A549 (cell line): ENCODE measurements around the gene DUSP1. TPM values are rescaled to one million over a fixed set of nuclear protein-coding genes. Genes with fewer than 3 reads are reported as not detected.

Experiments
- ATAC-seq, 2 experiments: fragments of 200-7000 bp in 1 of 2; fragments of >200 bp in 1 of 2; cut with Nextera tagmentation in 1 of 2; cut with Tn5 transposase in 1 of 2; 3 replicates each; pipeline versions ENCODE4 v1.8.0 to v1.9.1; 2018 to 2020; ENCODE audit warnings: mild to moderate bottlenecking in 1 of 2, moderate library complexity in 1 of 2
- CTCF ChIA-PET: fragments of 300-600 bp; sonication (Branson Sonifier 250); formaldehyde crosslinking; extraction: SDS; loops from one replicate; lab custom pipeline; 2021; ENCODE audit warnings: antibody characterized with exemption, inconsistent platforms; lab: Yijun Ruan, JAX
- POLR2A ChIA-PET: fragments of 350-600 bp; formaldehyde crosslinking; extraction: SDS; loops from one replicate; lab custom pipeline; 2021; ENCODE audit warnings: antibody characterized with exemption, inconsistent platforms; lab: Yijun Ruan, JAX
- DNase-seq, 2 experiments: peaks; one replicate each; pipeline versions ENCODE4 v3.0.0 to v3.0.0-alpha.2; 2011 to 2016; ENCODE audit warnings: low read depth in 1 of 2, low spot score in 1 of 2
- FAIRE-seq: peaks from 2 replicates; lab custom pipeline; 2011; peaks lifted over from hg19 to GRCh38; lab: Jason Lieb, UNC
- H3K27ac ChIP-seq, 2 experiments: fragments of >200 bp; sonication (Bioruptor Twin); formaldehyde crosslinking; 3 replicates each; pipeline ENCODE4 v1.5.1; 2016 to 2017
- H3K4me1 ChIP-seq: fragments of >200 bp; sonication (Bioruptor Twin); formaldehyde crosslinking; 3 replicates; pipeline ENCODE4 v1.6.1; 2016
- H3K4me2 ChIP-seq: fragments of >200 bp; sonication (Bioruptor Twin); formaldehyde crosslinking; 3 replicates; pipeline ENCODE4 v1.6.1; 2016
- H3K4me3 ChIP-seq: fragments of >200 bp; sonication (Bioruptor Twin); formaldehyde crosslinking; 3 replicates; pipeline ENCODE4 v1.5.1; 2016
- H3K9me3 ChIP-seq: fragments of >200 bp; sonication (Bioruptor Twin); formaldehyde crosslinking; 3 replicates; pipeline ENCODE4 v1.6.1; 2016
- BHLHE40 ChIP-seq: IDR thresholded peaks from 2 replicates; pipeline ENCODE4 v1.6.1; 2012; ENCODE audit warnings: low read depth, low read length, inconsistent platforms
- CBX2 ChIP-seq: fragments of 200-600 bp; sonication (generic); IDR thresholded peaks from 2 replicates; pipeline ENCODE4 v1.6.1; 2016; ENCODE audit warnings: low read depth, mild to moderate bottlenecking, borderline replicate concordance
- CEBPB ChIP-seq, 2 experiments: fragments of >200 bp in 1 of 2; sonication (Bioruptor Twin) in 1 of 2; formaldehyde crosslinking in 1 of 2; IDR thresholded peaks; 2 replicates each; pipeline ENCODE4 v1.6.1; 2012 to 2016
- EHMT2 ChIP-seq: fragments of 200-600 bp; sonication (generic); IDR thresholded peaks from 2 replicates; pipeline ENCODE4 v1.6.1; 2016; ENCODE audit warnings: antibody characterized with exemption, low read depth, mild to moderate bottlenecking, moderate library complexity
- EP300 ChIP-seq, 2 experiments: fragments of >200 bp; sonication (Bioruptor Twin); formaldehyde crosslinking; IDR thresholded peaks; 2 replicates in 1 of 2; 3 replicates in 1 of 2; pipeline ENCODE4 v1.6.1; 2016 to 2017
- FOSB ChIP-seq: fragments of 250-450 bp; sonication (Bioruptor Pico); IDR thresholded peaks from 2 replicates; pipeline ENCODE4 v1.5.0; 2020; ENCODE audit warnings: mild to moderate bottlenecking, moderate library complexity
- FOSL2 ChIP-seq, 2 experiments: fragments of 450-650 bp in 1 of 2; fragments of >200 bp in 1 of 2; sonication (Bioruptor Twin) in 1 of 2; formaldehyde crosslinking; IDR thresholded peaks; 2 replicates each; pipeline versions ENCODE4 v1.5.0 to v1.6.1; 2016 to 2020; ENCODE audit warnings: mild to moderate bottlenecking in 1 of 2, moderate library complexity in 1 of 2
- GATA3 ChIP-seq: IDR thresholded peaks from 2 replicates; pipeline ENCODE4 v1.6.1; 2012; ENCODE audit warnings: borderline replicate concordance
- HDAC2 ChIP-seq: fragments of 200-600 bp; sonication (generic); IDR thresholded peaks from 2 replicates; pipeline ENCODE4 v1.6.1; 2016
- HEYL ChIP-seq: fragments of 250-450 bp; sonication (Bioruptor Pico); IDR thresholded peaks from 2 replicates; pipeline ENCODE4 v1.8.0; 2021; ENCODE audit warnings: mild to moderate bottlenecking, moderate library complexity
- HOXA7 ChIP-seq: fragments of 250-450 bp; sonication (Bioruptor Pico); IDR thresholded peaks from 2 replicates; pipeline ENCODE4 v1.5.0; 2020; ENCODE audit warnings: mild to moderate bottlenecking, moderate library complexity
- HOXB5 ChIP-seq: fragments of 250-450 bp; sonication (Bioruptor Pico); IDR thresholded peaks from 2 replicates; pipeline ENCODE4 v1.5.0; 2020; ENCODE audit warnings: mild to moderate bottlenecking, moderate library complexity
- JUN ChIP-seq, 2 experiments: fragments of >200 bp; sonication (Bioruptor Twin); formaldehyde crosslinking; IDR thresholded peaks; 2 replicates in 1 of 2; 3 replicates in 1 of 2; pipeline ENCODE4 v1.6.1; 2016 to 2017
- JUNB ChIP-seq: fragments of >200 bp; sonication (Bioruptor Twin); formaldehyde crosslinking; IDR thresholded peaks from 2 replicates; pipeline ENCODE4 v1.6.1; 2016
- KDM1A ChIP-seq: fragments of 200-600 bp; sonication (generic); IDR thresholded peaks from 2 replicates; pipeline ENCODE4 v1.6.1; 2016; ENCODE audit warnings: low read depth, mild to moderate bottlenecking
- KDM5A ChIP-seq: fragments of 200-600 bp; sonication (generic); IDR thresholded peaks from 2 replicates; pipeline ENCODE4 v1.6.1; 2016; ENCODE audit warnings: antibody characterized with exemption, mild to moderate bottlenecking
- MAFK ChIP-seq: fragments of 450-650 bp; IDR thresholded peaks from 2 replicates; pipeline ENCODE4 v1.6.1; 2014; ENCODE audit not compliant: partially characterized antibody
- MAZ ChIP-seq: fragments of 150-350 bp; IDR thresholded peaks from 2 replicates; pipeline ENCODE4 v1.6.1; 2014; ENCODE audit warnings: antibody characterized with exemption, low read depth, low read length, borderline replicate concordance
- MYC ChIP-seq: IDR thresholded peaks from 2 replicates; pipeline ENCODE4 v1.6.1; 2012; ENCODE audit warnings: mild to moderate bottlenecking, inconsistent platforms, low read length, improper control_type of control experiment, borderline replicate concordance
- NFE2L2 ChIP-seq: fragments of 150-350 bp; conservative IDR thresholded peaks from 2 replicates; pipeline ENCODE4 v1.6.1; 2014; ENCODE audit warnings: low read length
- NR3C1 ChIP-seq: fragments of >200 bp; sonication (Bioruptor Twin); formaldehyde crosslinking; IDR thresholded peaks from 3 replicates; pipeline ENCODE4 v1.6.1; 2017
- POLR2AphosphoS2 ChIP-seq: conservative IDR thresholded peaks from 2 replicates; pipeline ENCODE4 v1.6.1; 2012; ENCODE audit warnings: low read length, improper control_type of control experiment, inconsistent platforms
- RAD21 ChIP-seq, 2 experiments: fragments of >200 bp in 1 of 2; sonication (Bioruptor Twin) in 1 of 2; formaldehyde crosslinking in 1 of 2; IDR thresholded peaks in 1 of 2; conservative IDR thresholded peaks in 1 of 2; 2 replicates in 1 of 2; 3 replicates in 1 of 2; pipeline ENCODE4 v1.6.1; 2012 to 2018; ENCODE audit warnings: inconsistent platforms in 1 of 2
- RARB ChIP-seq: fragments of 250-450 bp; sonication (Bioruptor Pico); IDR thresholded peaks from 2 replicates; pipeline ENCODE4 v1.8.0; 2021; ENCODE audit warnings: mild to moderate bottlenecking, moderate library complexity
- RFX5 ChIP-seq: fragments of 450-650 bp; IDR thresholded peaks from 2 replicates; pipeline ENCODE4 v1.7.1; 2014; ENCODE audit warnings: antibody characterized with exemption, mild to moderate bottlenecking, moderate library complexity
- RNF2 ChIP-seq: fragments of 200-600 bp; sonication (generic); IDR thresholded peaks from 2 replicates; pipeline ENCODE4 v1.6.1; 2016; ENCODE audit warnings: low read depth, mild to moderate bottlenecking, antibody characterized with exemption, moderate library complexity, borderline replicate concordance
- SMC3 ChIP-seq: fragments of >200 bp; sonication (Bioruptor Twin); formaldehyde crosslinking; IDR thresholded peaks from 3 replicates; pipeline ENCODE4 v1.6.1; 2018; ENCODE audit warnings: inconsistent platforms
- TP53 ChIP-seq: fragments of 250-450 bp; sonication (Bioruptor Pico); IDR thresholded peaks from 2 replicates; pipeline ENCODE4 v1.5.0; 2021; ENCODE audit warnings: mild to moderate bottlenecking, moderate library complexity
- ZFP36 ChIP-seq: fragments of 450-650 bp; IDR thresholded peaks from 2 replicates; pipeline ENCODE4 v1.6.1; 2014; ENCODE audit warnings: borderline replicate concordance; ENCODE audit not compliant: partially characterized antibody
- WGBS: methylation state at CpG from one replicate; pipeline ENCODE4 v1.1.6; 2017; ENCODE audit errors: missing lambda C conversion rate; 5-methylcytosine and 5-hydroxymethylcytosine counted together
- polyA plus RNA-seq, 4 experiments: library from polyadenylated mRNA; depleted of rRNA in 3 of 4; stranded (reverse); fragments of >200 nt; fragmentation: RNase III in 1 of 4; extraction: RNeasy Plus Mini Kit Qiagen cat#74134 plus additional on column Dnase treatment in 1 of 4; gene quantifications; 2 replicates in 3 of 4; 3 replicates in 1 of 4; pipeline ENCODE4 v1.2.3, GENCODE V29; 2011 to 2017
- TF ChIP-seq, protein P1 (sequence below): IDR thresholded peaks from 2 replicates; pipeline ENCODE4 v1.6.1; 2012
- TF ChIP-seq, protein P2 (sequence below): fragments of >200 bp; sonication (Bioruptor Twin); formaldehyde crosslinking; IDR thresholded peaks from 3 replicates; pipeline ENCODE4 v1.5.1; 2016
- TF ChIP-seq, protein P3 (sequence below): fragments of 450-650 bp; IDR thresholded peaks from 2 replicates; pipeline ENCODE4 v1.6.1; 2014; ENCODE audit warnings: antibody characterized with exemption
- TF ChIP-seq, protein P4 (sequence below): IDR thresholded peaks from 2 replicates; pipeline ENCODE4 v1.6.1; 2012
- TF ChIP-seq, protein P5 (sequence below): IDR thresholded peaks from 2 replicates; pipeline ENCODE4 v1.6.1; 2012; ENCODE audit warnings: low read depth, borderline replicate concordance
- TF ChIP-seq, protein P6 (sequence below): fragments of >200 bp; sonication (Bioruptor Twin); formaldehyde crosslinking; IDR thresholded peaks from 2 replicates; pipeline ENCODE4 v1.6.1; 2016
- TF ChIP-seq, protein P7 (sequence below): fragments of 250-450 bp; sonication (Bioruptor Pico); IDR thresholded peaks from 2 replicates; pipeline ENCODE4 v1.5.0; 2021; ENCODE audit warnings: mild to moderate bottlenecking, moderate library complexity, borderline replicate concordance

The DUSP1 gene
- polyA plus RNA-seq, 2 of the 4 experiments (the other 2 are of a cell fraction), result 207 to 594 TPM

DNA sequence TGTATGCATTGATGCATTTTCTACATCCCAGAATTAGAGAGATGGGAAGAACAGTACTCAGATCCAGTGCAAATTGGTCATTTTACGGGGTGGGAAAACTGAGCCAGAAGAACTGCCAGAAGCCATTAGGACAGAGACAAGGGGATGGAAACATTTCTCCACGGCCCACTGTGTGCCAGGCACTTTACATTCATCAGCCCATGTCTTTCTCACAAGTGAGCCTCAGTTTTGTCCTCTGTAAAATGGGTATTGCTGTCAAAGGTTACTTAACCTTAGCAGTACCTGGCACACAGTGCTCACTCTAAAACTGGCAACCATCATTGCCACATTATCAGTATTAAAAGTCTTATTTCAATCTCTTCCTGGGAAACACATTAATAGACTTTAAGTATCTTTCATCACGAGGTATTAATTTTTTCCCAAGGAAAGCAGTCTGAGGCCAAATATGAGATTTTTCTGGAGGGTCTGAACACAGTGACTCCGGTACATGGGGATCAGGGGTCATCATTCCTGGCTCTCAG, 5.2 kb downstream of the DUSP1 start:
- Histone ChIP-seq H3K4me3 (peak overlapping the region; percentile 75), H3K4me2 (peak overlapping the region; percentile 89), H3K9me3 (peaks cover 2% of the 10 kb centered on the region; the same call in 1 of the 3 replicates), H3K4me1 (peaks cover 15% of the 10 kb centered on the region), H3K27ac (peak overlapping the region; percentile 97 to 100)
- FAIRE-seq (no peak), DNase-seq (peak in 1 of 2 experiments; percentile 95), ATAC-seq (peak; percentile 36 to 47)
- POLR2A ChIA-PET, result interaction anchor here (0.7 to 3.9 kb wide), 24 partner anchors 8 to 192 kb away, joined by 3 to 35 read pairs (median 6); no protein-coding TSS in a partner anchor
- CTCF ChIA-PET, result interaction anchor here (1.2 to 5.4 kb wide), 12 partner anchors 16 to 193 kb away, joined by 3 to 68 read pairs (median 5); partner anchors contain the start of gene RPL26L1
- WGBS, result 5% methylated on average over 4 of the region's 4 CpGs
- TF ChIP-seq TP53 (CRISPR knock-in tag), result peak; percentile 84
- no peak for TF ChIP-seq RNF2
- TF ChIP-seq, protein P1, sequence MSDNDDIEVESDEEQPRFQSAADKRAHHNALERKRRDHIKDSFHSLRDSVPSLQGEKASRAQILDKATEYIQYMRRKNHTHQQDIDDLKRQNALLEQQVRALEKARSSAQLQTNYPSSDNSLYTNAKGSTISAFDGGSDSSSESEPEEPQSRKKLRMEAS, result 0 out of 2 replicates have a peak, but pooled peaks have one; percentile 4
- TF ChIP-seq HOXB5 (CRISPR knock-in tag), result no peak; the same call in 1 of the 2 replicates
- TF ChIP-seq RARB (CRISPR knock-in tag), result peak; percentile 79; the same call in 1 of the 2 replicates
- no peak for TF ChIP-seq SMC3
- TF ChIP-seq, protein P2, sequence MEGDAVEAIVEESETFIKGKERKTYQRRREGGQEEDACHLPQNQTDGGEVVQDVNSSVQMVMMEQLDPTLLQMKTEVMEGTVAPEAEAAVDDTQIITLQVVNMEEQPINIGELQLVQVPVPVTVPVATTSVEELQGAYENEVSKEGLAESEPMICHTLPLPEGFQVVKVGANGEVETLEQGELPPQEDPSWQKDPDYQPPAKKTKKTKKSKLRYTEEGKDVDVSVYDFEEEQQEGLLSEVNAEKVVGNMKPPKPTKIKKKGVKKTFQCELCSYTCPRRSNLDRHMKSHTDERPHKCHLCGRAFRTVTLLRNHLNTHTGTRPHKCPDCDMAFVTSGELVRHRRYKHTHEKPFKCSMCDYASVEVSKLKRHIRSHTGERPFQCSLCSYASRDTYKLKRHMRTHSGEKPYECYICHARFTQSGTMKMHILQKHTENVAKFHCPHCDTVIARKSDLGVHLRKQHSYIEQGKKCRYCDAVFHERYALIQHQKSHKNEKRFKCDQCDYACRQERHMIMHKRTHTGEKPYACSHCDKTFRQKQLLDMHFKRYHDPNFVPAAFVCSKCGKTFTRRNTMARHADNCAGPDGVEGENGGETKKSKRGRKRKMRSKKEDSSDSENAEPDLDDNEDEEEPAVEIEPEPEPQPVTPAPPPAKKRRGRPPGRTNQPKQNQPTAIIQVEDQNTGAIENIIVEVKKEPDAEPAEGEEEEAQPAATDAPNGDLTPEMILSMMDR, result no peak
- TF ChIP-seq, protein P3, sequence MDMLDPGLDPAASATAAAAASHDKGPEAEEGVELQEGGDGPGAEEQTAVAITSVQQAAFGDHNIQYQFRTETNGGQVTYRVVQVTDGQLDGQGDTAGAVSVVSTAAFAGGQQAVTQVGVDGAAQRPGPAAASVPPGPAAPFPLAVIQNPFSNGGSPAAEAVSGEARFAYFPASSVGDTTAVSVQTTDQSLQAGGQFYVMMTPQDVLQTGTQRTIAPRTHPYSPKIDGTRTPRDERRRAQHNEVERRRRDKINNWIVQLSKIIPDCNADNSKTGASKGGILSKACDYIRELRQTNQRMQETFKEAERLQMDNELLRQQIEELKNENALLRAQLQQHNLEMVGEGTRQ, result no peak
- TF ChIP-seq FOSL2 (IDR thresholded peaks at IDR 0.05), result no peak
- TF ChIP-seq FOSL2 (CRISPR knock-in tag; IDR thresholded peaks at IDR 0.05), result peak; percentile 38
- TF ChIP-seq, protein P4, sequence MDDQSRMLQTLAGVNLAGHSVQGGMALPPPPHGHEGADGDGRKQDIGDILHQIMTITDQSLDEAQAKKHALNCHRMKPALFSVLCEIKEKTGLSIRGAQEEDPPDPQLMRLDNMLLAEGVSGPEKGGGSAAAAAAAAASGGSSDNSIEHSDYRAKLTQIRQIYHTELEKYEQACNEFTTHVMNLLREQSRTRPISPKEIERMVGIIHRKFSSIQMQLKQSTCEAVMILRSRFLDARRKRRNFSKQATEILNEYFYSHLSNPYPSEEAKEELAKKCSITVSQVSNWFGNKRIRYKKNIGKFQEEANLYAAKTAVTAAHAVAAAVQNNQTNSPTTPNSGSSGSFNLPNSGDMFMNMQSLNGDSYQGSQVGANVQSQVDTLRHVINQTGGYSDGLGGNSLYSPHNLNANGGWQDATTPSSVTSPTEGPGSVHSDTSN, result peak; percentile 55
- no peak for TF ChIP-seq EHMT2
- no peak; the same call in 1 of the 2 replicates for TF ChIP-seq MYC
- TF ChIP-seq EP300 (IDR thresholded peaks at IDR 0.05), result no peak
- TF ChIP-seq ZFP36, result no peak
- TF ChIP-seq GATA3, result no peak; the same call in 1 of the 2 replicates
- TF ChIP-seq KDM5A, result no peak
- TF ChIP-seq HOXA7, result peak; percentile 98
- TF ChIP-seq HDAC2, result peak; percentile 93
- no peak for TF ChIP-seq RFX5
- peak in 1 of 2 experiments; percentile 43; a peak in 1 of 4 replicates for TF ChIP-seq CEBPB (IDR thresholded peaks at IDR 0.05)
- TF ChIP-seq POLR2AphosphoS2, result peak; percentile 60; the same call in 1 of the 2 replicates
- TF ChIP-seq, protein P5, sequence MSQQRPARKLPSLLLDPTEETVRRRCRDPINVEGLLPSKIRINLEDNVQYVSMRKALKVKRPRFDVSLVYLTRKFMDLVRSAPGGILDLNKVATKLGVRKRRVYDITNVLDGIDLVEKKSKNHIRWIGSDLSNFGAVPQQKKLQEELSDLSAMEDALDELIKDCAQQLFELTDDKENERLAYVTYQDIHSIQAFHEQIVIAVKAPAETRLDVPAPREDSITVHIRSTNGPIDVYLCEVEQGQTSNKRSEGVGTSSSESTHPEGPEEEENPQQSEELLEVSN, result no peak
- TF ChIP-seq, protein P6, sequence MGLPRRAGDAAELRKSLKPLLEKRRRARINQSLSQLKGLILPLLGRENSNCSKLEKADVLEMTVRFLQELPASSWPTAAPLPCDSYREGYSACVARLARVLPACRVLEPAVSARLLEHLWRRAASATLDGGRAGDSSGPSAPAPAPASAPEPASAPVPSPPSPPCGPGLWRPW, result no peak
- no peak for TF ChIP-seq NFE2L2
- no peak for TF ChIP-seq JUNB
- peak; percentile 99 for TF ChIP-seq KDM1A
- no peak for TF ChIP-seq MAFK
- TF ChIP-seq MAZ, result no peak
- no peak; a peak in 2 of 5 replicates for TF ChIP-seq JUN (IDR thresholded peaks at IDR 0.05)
- peak; percentile 85; the same call in 1 of the 2 replicates for TF ChIP-seq HEYL (CRISPR knock-in tag)
- TF ChIP-seq NR3C1, result no peak
- TF ChIP-seq RAD21 (conservative IDR thresholded peaks at IDR 0.05 in 1 of 2, IDR thresholded peaks at IDR 0.05 in 1 of 2), result no peak
- TF ChIP-seq, protein P7, sequence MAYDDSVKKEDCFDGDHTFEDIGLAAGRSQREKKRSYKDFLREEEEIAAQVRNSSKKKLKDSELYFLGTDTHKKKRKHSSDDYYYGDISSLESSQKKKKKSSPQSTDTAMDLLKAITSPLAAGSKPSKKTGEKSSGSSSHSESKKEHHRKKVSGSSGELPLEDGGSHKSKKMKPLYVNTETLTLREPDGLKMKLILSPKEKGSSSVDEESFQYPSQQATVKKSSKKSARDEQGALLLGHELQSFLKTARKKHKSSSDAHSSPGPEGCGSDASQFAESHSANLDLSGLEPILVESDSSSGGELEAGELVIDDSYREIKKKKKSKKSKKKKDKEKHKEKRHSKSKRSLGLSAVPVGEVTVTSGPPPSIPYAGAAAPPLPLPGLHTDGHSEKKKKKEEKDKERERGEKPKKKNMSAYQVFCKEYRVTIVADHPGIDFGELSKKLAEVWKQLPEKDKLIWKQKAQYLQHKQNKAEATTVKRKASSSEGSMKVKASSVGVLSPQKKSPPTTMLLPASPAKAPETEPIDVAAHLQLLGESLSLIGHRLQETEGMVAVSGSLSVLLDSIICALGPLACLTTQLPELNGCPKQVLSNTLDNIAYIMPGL, result peak; percentile 91
- TF ChIP-seq FOSB, result peak; percentile 85
- no peak for TF ChIP-seq BHLHE40
- no peak for TF ChIP-seq CBX2
